Progenitor cell of endocrine pancreas (in vitro differentiated cells): ENCODE results near the gene TGFBR1. TPM values are rescaled to one million over a fixed set of nuclear protein-coding genes. Genes with fewer than 3 reads are reported as not detected.

ENCODE experiments used
- DNase-seq: peaks from one replicate; pipeline ENCODE4 v3.0.0; 2021; ENCODE audit warnings: low spot score; ENCODE audit not compliant: unreplicated experiment
- H3K27ac Mint-ChIP-seq: 2 replicates; pipeline ENCODE4 v1.8.0; 2021; ENCODE audit warnings: mild to moderate bottlenecking, moderate library complexity, mixed read lengths
- H3K27me3 Mint-ChIP-seq: 2 replicates; pipeline ENCODE4 v1.8.0; 2021; ENCODE audit warnings: mixed read lengths
- H3K36me3 Mint-ChIP-seq: 2 replicates; pipeline ENCODE4 v1.8.0; 2022; ENCODE audit warnings: mixed read lengths; ENCODE audit not compliant: insufficient read depth
- H3K4me1 Mint-ChIP-seq: 2 replicates; pipeline ENCODE4 v1.8.0; 2021; ENCODE audit warnings: low read depth, mixed read lengths
- H3K4me3 Mint-ChIP-seq: 2 replicates; pipeline ENCODE4 v1.8.0; 2021; ENCODE audit warnings: low read depth, mild to moderate bottlenecking, moderate library complexity, mixed read lengths
- H3K9me3 Mint-ChIP-seq: 2 replicates; pipeline ENCODE4 v1.8.0; 2021; ENCODE audit warnings: low read depth, mixed read lengths
- CTCF ChIP-seq: fragments of 200-600 bp; sonication (generic); IDR thresholded peaks from one replicate; pipeline ENCODE4 v1.5.0; 2021; ENCODE audit warnings: antibody characterized with exemption, mild to moderate bottlenecking; ENCODE audit not compliant: unreplicated experiment
- total RNA-seq: library from RNA; stranded (reverse); gene quantifications from 2 replicates; pipeline ENCODE4 v1.2.1, GENCODE V29; 2021

The TGFBR1 gene
- total RNA-seq, 1 donor from 2014 or later, result 93.8 TPM

- H3K4me3 Mint-ChIP-seq, result no peak overlapping the region
- H3K27me3 Mint-ChIP-seq, result no peaks in the 10 kb centered on the region
- H3K9me3 Mint-ChIP-seq, result no peaks in the 10 kb centered on the region
- no peak for DNase-seq
- peaks cover 16% of the 10 kb centered on the region for H3K4me1 Mint-ChIP-seq
- H3K36me3 Mint-ChIP-seq, result no peaks in the 10 kb centered on the region
- TF ChIP-seq CTCF, result no peak
- no peak overlapping the region for H3K27ac Mint-ChIP-seq
Observed at GRCh38 chr9:99187311-99187710, 82.4 kb downstream of the TGFBR1 start.

GRCh38 chr9:99189186-99189585 is 84.3 kb downstream of the TGFBR1 start:
- DNase-seq, result no peak
- H3K36me3 Mint-ChIP-seq, result peaks cover 1% of the 10 kb centered on the region
- no peaks in the 10 kb centered on the region for H3K27me3 Mint-ChIP-seq
- no peaks in the 10 kb centered on the region for H3K9me3 Mint-ChIP-seq
- H3K27ac Mint-ChIP-seq, result no peak overlapping the region
- no peak for TF ChIP-seq CTCF
- H3K4me3 Mint-ChIP-seq, result no peak overlapping the region
- peaks cover 8% of the 10 kb centered on the region for H3K4me1 Mint-ChIP-seq

- peaks cover 5% of the 10 kb centered on the region for H3K36me3 Mint-ChIP-seq
- TF ChIP-seq CTCF, result no peak
- no peak overlapping the region for H3K4me3 Mint-ChIP-seq
- H3K4me1 Mint-ChIP-seq, result peaks cover 3% of the 10 kb centered on the region
- DNase-seq, result no peak
- H3K9me3 Mint-ChIP-seq, result no peaks in the 10 kb centered on the region
- no peak overlapping the region for H3K27ac Mint-ChIP-seq
- no peaks in the 10 kb centered on the region for H3K27me3 Mint-ChIP-seq
Observed at GRCh38 chr9:99189887-99190596, 85.1 kb downstream of the TGFBR1 start.

- Mint-ChIP-seq H3K9me3 (no peaks in the 10 kb centered on the region), H3K4me3 (no peak overlapping the region), H3K27me3 (no peaks in the 10 kb centered on the region), H3K27ac (no peak overlapping the region), H3K36me3 (peaks cover 5% of the 10 kb centered on the region), H3K4me1 (no peaks in the 10 kb centered on the region)
- no peak for TF ChIP-seq CTCF
- DNase-seq, result no peak
Observed at GRCh38 chr9:99190597-99191283, 85.8 kb downstream of the TGFBR1 start.

- DNase-seq, result no peak
- Mint-ChIP-seq H3K9me3 (no peaks in the 10 kb centered on the region), H3K36me3 (peaks cover 10% of the 10 kb centered on the region), H3K27me3 (no peaks in the 10 kb centered on the region), H3K4me1 (no peaks in the 10 kb centered on the region), H3K4me3 (no peak overlapping the region), H3K27ac (no peak overlapping the region)
- peak; percentile 15 for TF ChIP-seq CTCF
Observed at GRCh38 chr9:99192786-99193465, 88.0 kb downstream of the TGFBR1 start.
